HTERT RPE-1 (cell line): ENCODE measurements around the gene TAAR2.
"Not testable (repeated sequence)": the region's sequence is repeated elsewhere in the genome, so short reads cannot be mapped to it uniquely, and the experiment has no call there.

Source experiments
- in situ Hi-C: fragments of 300-500 bp; cut with MboI; formaldehyde crosslinking; loops from 4 replicates; pipeline ENCODE4 v1.14.3; 2020; ENCODE audit warnings: low sequenced_read_pairs

TAAR2 gene

DNA sequence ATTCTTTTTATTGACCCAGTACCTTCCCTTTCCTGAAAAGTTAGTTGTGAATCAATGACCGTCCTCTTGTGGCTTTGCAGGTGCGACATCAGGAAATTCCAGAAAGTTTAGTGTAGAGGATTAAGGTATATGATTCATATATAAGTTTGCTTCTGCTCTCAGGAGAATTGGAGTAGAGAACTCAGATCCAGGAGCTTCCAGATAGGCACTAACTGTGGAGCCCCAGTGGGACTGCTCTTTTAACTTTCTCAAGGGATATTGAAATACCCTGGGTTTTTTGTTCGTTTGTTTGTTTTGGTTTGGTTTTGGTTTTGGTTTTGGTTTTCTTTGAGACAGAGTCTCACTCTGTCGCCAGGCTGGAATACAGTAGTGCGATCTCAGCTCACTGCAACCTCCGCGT is 9.5 kb downstream of the TAAR2 start:
- in situ Hi-C loops = no loop called here

DNA sequence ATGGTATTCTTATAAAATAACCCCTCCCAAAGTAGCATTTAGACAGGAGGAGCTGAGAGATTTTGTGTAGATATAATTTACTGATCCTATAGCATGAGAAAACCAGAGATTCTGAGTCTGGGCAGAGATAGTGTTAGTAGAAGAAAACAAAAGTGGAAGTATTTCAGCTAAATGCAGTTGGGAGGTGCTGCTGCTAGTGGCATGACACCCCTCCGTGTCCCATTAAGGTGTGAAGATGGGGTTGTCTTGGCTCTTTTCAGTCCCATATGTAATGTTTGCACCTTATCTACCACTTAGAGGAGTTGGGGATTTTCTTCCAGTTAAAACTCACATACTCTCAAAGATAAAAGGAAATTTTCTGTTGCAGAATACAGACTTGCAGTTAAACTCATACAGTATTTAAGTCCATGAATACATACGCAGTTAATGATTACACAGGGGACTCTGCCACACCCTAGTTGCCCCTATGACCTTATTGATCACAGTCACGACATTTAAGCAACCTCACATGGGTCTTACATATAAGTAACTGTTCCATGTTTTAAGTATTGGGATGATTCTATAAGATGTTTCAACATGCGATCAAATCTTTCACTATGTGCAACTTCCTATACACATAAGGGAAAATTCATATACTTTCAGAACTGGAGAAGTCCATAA is 11.5 kb downstream of the TAAR2 start:
- in situ Hi-C loops = no loop called here

GRCh38 chr6:132611616-132612015 is 12.5 kb downstream of the TAAR2 start:
- in situ Hi-C loops = no loop called here

- in situ Hi-C loops = no loop called here
Observed at GRCh38 chr6:132607544-132608233, 16.4 kb downstream of the TAAR2 start.

DNA sequence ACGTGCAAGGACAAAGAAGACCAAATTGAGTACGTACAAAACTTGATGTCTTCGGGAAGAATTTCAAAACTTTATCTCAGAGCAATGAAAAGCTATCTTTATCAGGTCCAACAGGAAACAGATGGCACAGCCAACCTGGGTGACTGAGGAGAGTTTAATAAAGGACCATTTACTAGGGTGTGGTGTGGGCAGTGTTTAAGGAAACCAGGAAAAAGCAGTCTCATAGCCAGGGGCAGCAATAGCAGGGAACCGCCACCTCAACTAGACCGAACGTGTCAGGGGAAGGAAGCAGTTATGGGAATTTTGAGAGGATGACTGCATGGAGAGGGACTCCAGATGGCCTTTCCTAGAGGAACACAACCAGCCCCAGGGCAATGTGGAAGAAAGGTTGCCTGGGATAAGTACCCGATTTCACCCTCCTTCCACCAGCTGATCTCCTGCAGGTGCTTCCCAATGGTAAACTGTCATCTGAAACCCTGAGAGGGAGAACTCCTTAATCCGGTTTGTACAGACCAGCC is 19.4 kb downstream of the TAAR2 start:
- in situ Hi-C loops = no loop called here

DNA sequence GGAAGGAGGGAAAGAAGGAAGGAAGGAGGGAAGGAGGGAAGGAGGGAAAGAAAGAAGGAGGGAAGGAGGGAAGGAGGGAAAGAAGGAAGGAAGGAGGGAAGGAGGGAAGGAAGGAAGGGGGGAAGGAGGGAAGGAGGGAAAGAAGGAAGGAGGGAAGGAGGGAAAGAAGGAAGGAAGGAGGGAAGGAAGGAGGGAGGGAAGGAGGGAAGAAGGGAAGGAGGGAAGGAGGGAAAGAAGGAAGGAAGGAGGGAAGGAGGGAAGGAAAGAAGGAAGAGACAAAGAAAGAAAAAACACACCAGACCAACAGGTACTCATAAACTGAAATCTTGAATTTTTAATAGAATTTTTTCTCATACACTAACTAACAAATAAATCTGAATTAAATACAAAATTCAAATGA is 23.2 kb downstream of the TAAR2 start:
- in situ Hi-C loops = not testable (repeated sequence)

DNA sequence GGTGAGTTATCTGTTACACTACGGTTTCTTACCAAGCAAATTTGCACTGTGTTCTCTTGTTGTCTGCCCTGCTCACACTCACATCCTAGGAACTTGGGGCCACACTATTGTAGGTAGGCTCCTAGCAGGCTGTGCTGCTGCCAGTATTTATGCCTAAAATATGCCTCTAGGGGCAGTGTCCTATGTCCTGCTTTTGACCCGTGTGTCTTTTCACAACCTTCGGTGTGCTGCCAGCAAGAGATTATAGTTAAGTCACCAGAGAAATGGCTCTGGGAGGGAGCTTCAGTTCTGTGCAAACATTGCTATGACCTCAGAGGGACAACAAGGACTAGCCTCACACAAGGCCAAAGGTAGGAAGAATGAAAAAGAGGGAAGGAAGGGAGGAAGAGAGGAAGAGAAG is 25.6 kb downstream of the TAAR2 start:
- in situ Hi-C loops = no loop called here

DNA sequence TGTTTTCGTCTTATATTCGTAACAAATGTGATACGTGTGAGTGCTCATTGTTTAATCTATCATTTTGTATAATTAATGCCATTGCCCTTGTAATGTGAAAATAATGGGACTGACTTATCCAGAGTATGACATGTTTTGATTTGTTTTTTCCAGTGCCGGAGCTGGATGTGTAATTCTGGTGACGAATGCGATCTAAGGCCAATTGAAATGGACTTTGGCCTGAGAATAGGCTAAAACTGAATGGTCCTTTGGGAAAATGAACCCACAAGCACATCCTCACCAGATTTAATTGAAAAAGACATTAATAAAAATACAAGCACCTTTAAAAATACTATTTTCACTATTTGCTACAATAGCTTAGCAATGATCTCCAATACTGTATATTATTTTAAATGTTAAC is 27.9 kb downstream of the TAAR2 start:
- in situ Hi-C loops = no loop called here

DNA sequence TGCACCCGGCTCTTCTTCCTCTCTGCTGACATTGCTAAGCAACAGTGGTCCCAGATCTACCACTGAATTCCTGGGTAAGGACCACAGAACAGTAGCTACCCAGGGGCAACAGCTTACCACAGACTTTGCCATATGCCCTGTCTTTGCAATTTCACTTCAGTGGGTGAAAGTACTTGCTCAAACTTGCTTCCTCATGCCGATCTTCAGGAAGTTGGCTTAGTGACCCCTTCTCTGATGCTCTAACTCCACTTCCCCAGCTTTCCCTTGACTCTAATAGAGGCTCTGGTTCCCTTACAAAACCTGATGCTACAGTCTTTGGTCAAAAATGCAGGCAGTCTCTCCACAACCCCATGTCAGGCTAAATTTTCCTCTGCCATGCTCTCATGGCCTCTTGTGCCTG is 31.2 kb downstream of the TAAR2 start:
- in situ Hi-C loops = no loop called here

DNA sequence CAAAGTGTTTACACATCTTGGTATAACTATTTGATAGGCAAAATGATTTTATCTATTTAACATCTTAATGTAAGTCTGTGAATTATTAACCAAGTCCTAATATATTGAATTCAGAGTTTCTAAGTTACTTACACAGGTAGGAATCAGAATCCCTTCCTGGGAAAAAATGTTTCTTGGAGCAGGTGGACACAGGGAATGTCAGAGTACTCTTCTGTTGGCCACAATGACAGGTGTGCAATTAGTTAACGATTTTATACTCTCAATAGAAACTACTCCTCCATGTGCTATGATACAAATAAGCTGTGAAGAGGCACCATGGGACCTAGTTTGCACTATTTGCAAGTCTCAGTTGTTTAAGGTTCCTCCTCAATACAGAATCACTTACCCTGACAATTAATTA is 33.7 kb downstream of the TAAR2 start:
- in situ Hi-C loops = no loop called here

DNA sequence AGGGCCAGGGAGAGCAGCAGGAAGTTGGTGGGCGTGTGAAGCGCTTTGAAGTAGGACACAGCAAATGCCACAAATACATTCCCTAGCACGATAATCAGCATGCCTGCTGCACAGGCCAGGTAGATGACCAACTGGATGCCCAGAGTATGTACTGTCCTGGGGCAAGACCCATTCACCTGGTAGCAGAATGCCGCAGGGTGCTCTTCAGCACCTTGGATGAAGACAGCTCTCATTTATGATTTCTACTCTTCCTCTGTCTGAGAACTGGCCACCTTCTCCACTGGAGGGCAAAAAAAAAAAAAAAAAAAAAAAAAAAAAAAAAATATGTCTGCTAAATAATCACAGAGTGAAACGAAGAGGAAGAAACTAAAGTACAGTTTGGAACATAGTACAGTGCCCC is 34.6 kb downstream of the TAAR2 start, which contains the start of gene TAAR5:
Gene TAAR5, minus strand, starts transcription at position 288 of the 400 bp plus-strand sequence. Its CDS starts 55 bp downstream, at position 233.
- in situ Hi-C loops = no loop called here

DNA sequence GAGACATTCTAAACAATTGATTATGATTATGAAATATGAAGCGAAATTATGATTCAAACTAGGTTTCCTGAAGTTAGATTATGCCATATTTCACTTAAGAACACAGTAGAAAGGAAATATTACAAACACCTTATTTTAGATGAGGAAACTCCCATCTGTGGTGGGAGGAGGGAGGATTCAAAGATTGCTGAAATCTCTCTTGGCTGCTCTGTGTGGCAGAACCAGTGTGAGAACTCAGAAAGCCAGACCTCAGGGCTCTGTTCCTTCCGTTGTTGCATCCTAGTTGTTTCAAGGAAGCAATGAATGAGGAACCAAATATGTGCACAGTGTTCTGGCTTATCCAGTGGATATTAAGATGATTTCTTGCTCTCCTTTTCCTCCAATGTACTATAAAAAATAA is 36.7 kb downstream of the TAAR2 start:
- in situ Hi-C loops = no loop called here

DNA sequence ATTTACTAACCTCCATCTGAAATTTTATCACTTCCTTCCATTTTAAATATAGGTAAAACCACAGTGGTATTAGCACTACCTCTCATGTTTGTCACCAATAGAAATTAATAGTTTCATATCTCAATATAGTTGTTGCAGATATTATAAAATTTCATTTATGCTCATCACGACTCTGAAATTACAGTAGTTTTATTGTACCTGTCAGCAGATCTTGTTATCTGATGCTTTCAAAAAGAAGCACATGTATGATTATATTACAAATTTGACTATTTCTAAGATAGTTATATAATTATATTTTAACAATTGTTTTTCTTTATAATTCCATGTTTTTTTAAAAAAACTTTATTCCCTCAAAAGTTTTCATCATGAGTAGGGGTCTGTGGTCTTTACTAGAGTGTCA is 39.4 kb downstream of the TAAR2 start:
- in situ Hi-C loops = no loop called here

DNA sequence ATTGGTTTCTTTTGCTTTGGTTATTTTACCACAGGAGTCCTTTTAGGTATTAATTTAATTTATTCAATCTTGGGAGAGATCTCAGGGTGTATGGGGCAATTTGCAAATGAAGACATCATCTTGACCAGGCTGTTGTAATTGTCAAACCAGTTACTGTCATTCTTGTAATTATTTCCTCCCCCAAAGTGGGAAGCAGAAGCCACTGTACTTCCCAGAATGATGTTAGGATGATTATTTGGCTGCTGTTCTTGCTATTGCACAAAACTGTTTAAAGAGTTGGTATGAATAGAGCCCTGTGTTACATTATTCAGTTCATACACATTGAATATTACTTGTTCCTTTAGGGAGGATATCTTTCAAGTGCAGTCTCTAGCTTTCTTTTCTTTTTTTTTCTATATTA is 52.3 kb downstream of the TAAR2 start:
- in situ Hi-C loops = no loop called here

DNA sequence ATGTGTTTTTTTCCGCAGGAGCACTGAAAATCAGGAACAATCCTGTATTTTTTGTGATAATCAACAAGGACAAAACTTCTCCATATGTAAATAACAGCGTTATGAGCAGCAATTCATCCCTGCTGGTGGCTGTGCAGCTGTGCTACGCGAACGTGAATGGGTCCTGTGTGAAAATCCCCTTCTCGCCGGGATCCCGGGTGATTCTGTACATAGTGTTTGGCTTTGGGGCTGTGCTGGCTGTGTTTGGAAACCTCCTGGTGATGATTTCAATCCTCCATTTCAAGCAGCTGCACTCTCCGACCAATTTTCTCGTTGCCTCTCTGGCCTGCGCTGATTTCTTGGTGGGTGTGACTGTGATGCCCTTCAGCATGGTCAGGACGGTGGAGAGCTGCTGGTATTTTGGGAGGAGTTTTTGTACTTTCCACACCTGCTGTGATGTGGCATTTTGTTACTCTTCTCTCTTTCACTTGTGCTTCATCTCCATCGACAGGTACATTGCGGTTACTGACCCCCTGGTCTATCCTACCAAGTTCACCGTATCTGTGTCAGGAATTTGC is 53.8 kb downstream of the TAAR2 start, which contains the start of gene TAAR6:
Gene TAAR6, plus strand, starts transcription at position 102 of the 557 bp plus-strand sequence. Its CDS starts 0 bp downstream, at position 102.
- in situ Hi-C loops = no loop called here

DNA sequence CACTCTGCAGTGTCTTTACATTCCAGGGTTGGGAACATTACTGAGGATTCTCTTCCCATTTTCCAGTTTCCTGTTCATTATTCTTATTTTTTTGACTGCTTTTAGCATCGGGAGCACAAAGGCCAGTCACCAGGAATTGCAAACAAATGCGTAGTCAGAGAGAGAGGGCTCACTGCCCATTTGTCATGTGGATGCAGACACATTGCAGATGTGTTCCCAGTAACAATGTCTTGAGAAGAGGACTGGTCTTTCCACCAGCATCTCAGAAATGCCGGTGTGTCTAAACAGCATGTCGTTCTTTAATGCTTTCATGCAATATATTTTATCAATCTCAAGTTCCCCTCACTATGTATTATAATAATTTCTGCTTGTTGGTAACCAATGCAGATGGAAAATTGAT is 54.9 kb downstream of the TAAR2 start:
- in situ Hi-C loops = no loop called here

- in situ Hi-C loops = no loop called here
Observed at GRCh38 chr6:132568611-132569010, 55.5 kb downstream of the TAAR2 start.

DNA sequence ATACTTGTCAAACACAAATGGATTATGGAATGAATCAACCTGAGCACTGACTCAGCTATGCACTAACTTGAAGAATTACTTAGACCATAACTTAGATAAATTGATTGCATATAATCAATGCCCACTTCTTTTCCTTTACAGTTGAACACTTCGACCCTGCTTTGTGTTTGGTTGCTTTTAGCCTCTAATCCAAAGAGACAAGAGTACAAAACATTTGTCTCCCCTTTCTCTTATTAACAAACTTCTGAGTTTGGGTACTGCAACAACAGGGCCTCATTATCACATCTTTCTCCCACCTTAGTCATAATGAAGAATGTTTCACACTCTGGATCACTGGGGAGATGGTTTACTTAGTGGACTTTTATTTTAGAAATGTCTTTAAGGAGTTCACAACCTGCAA is 56.5 kb downstream of the TAAR2 start:
- in situ Hi-C loops = no loop called here
